Upper lobe of right lung (tissue), 1 donor: ENCODE measurements around the gene DPY19L3. TPM values are rescaled to one million over a fixed set of nuclear protein-coding genes. Genes with fewer than 3 reads are reported as not detected.
"Not testable (repeated sequence)": the region's sequence is repeated elsewhere in the genome, so short reads cannot be mapped to it uniquely, and the experiment has no call there.

Experiments
- ATAC-seq: fragments of 200-7000 bp; cut with Tn5 transposase; one replicate; pipeline ENCODE4 v1.9.1; 2020; ENCODE audit warnings: mild to moderate bottlenecking, moderate library complexity
- DNase-seq: peaks from one replicate; pipeline ENCODE4 v3.0.0-alpha.2; 2020
- H3K27ac ChIP-seq: fragments of 200-600 bp; one replicate; pipeline ENCODE4 v1.8.0; 2022
- H3K27me3 ChIP-seq: fragments of 200-600 bp; one replicate; pipeline ENCODE4 v1.8.0; 2022; ENCODE audit warnings: mild to moderate bottlenecking
- H3K36me3 ChIP-seq: fragments of 200-600 bp; one replicate; pipeline ENCODE4 v1.8.0; 2022
- H3K4me1 ChIP-seq: fragments of 200-600 bp; one replicate; pipeline ENCODE4 v1.8.0; 2022
- H3K4me3 ChIP-seq: fragments of 200-600 bp; one replicate; pipeline ENCODE4 v1.8.0; 2022; ENCODE audit warnings: mild to moderate bottlenecking
- H3K9me3 ChIP-seq: fragments of 200-600 bp; one replicate; pipeline ENCODE4 v1.8.0; 2022
- intact Hi-C: fragments of 100-400 bp; cut with DNase I; formaldehyde crosslinking; loops from one replicate; pipeline ENCODE4 v1.11.0; 2022
- total RNA-seq: library from RNA; stranded (reverse); fragmentation: NEBNext Ultra II Directional; extraction: Animal tissue kit (Norgen Biotek cat#: 25700); gene quantifications from one replicate; pipeline ENCODE4 v1.2.1, GENCODE V29; 2021
- TF ChIP-seq, protein P1 (sequence below): fragments of 200-600 bp; IDR thresholded peaks from one replicate; pipeline ENCODE4 v1.8.0; 2022; ENCODE audit warnings: antibody characterized with exemption
- donor health status: DM: no; HTN: yes; CAD: no; lungs with severe emphysema.

The DPY19L3 gene
- total RNA-seq, 1 donor from 2014 or later: 36.1 TPM

DNA sequence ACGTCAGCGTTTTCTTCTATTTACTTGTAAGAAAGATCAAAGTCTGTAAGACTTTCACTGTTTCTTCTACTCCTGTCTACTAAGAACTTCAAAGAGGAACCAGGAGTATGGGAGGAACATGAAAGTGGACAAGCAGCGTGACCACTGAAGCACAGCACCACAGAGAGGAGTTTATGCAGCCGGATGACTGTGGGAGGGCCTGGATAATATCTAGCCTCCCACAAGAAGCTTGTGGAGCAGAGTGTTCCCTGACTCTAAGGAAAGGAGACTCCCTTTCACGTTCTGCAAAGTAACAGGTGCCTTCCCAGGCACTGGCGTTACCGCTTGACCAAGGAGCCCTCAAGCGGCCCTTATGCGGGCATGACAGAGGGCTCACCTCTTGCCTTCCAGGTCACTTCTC, 91.8 kb downstream of the DPY19L3 start:
- DNase-seq (no peak), ATAC-seq (no peak)
- H3K27me3 ChIP-seq: no peaks in the 10 kb centered on the region
- TF ChIP-seq, protein P1, sequence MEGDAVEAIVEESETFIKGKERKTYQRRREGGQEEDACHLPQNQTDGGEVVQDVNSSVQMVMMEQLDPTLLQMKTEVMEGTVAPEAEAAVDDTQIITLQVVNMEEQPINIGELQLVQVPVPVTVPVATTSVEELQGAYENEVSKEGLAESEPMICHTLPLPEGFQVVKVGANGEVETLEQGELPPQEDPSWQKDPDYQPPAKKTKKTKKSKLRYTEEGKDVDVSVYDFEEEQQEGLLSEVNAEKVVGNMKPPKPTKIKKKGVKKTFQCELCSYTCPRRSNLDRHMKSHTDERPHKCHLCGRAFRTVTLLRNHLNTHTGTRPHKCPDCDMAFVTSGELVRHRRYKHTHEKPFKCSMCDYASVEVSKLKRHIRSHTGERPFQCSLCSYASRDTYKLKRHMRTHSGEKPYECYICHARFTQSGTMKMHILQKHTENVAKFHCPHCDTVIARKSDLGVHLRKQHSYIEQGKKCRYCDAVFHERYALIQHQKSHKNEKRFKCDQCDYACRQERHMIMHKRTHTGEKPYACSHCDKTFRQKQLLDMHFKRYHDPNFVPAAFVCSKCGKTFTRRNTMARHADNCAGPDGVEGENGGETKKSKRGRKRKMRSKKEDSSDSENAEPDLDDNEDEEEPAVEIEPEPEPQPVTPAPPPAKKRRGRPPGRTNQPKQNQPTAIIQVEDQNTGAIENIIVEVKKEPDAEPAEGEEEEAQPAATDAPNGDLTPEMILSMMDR: no peak
- H3K9me3 ChIP-seq: no peaks in the 10 kb centered on the region
- H3K27ac ChIP-seq: no peak overlapping the region
- intact Hi-C loops: no loop called here
- H3K36me3 ChIP-seq: no peaks in the 10 kb centered on the region
- H3K4me1 ChIP-seq: no peaks in the 10 kb centered on the region
- H3K4me3 ChIP-seq: no peak overlapping the region

- Histone ChIP-seq H3K27ac (no peak overlapping the region), H3K4me1 (no peaks in the 10 kb centered on the region), H3K9me3 (no peaks in the 10 kb centered on the region), H3K27me3 (no peaks in the 10 kb centered on the region), H3K36me3 (no peaks in the 10 kb centered on the region), H3K4me3 (no peak overlapping the region)
- DNase-seq (no peak), ATAC-seq (peak; percentile 57)
- intact Hi-C loops: no loop called here
- TF ChIP-seq, protein P1: no peak
Measured at GRCh38 chr19:32498648-32499200, 93.2 kb downstream of the DPY19L3 start.

DNA sequence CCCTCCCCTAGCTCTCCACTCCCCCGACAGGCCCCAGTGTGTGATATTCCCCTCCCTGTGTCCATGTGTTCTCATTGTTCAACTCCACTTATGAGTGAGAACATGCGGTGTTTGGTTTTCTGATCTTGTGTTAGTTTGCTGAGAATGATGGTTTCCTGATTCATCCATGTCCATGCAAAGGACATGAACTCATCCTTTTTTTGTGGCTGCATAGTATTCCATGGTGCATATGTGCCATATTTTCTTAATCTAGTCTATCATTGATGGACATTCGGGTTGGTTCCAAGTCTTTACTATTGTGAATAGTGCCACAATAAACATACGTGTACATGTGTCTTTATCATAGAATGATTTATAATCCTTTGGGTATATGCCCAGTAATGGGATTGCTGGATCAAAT, 106.9 kb downstream of the DPY19L3 start:
- ATAC-seq, intact Hi-C loops, DNase-seq, H3K9me3 ChIP-seq, H3K4me1 ChIP-seq, H3K27ac ChIP-seq, H3K4me3 ChIP-seq, H3K27me3 ChIP-seq, H3K36me3 ChIP-seq: not testable (repeated sequence)

GRCh38 chr19:32519023-32519422, 113.5 kb downstream of the DPY19L3 start:
- TF ChIP-seq, protein P1: no peak
- ATAC-seq: no peak
- Histone ChIP-seq H3K27ac (no peak overlapping the region), H3K4me3 (no peak overlapping the region), H3K36me3 (no peaks in the 10 kb centered on the region), H3K9me3 (no peaks in the 10 kb centered on the region), H3K4me1 (no peaks in the 10 kb centered on the region), H3K27me3 (peaks cover 5% of the 10 kb centered on the region)
- DNase-seq: no peak
- intact Hi-C loops: no loop called here

GRCh38 chr19:32522967-32523366, 117.4 kb downstream of the DPY19L3 start:
- TF ChIP-seq, protein P1: no peak
- no peak for DNase-seq
- Histone ChIP-seq H3K36me3 (no peaks in the 10 kb centered on the region), H3K4me3 (no peak overlapping the region), H3K27ac (no peak overlapping the region), H3K4me1 (no peaks in the 10 kb centered on the region), H3K27me3 (peaks cover 5% of the 10 kb centered on the region), H3K9me3 (no peaks in the 10 kb centered on the region)
- ATAC-seq: no peak
- intact Hi-C loops: no loop called here

DNA sequence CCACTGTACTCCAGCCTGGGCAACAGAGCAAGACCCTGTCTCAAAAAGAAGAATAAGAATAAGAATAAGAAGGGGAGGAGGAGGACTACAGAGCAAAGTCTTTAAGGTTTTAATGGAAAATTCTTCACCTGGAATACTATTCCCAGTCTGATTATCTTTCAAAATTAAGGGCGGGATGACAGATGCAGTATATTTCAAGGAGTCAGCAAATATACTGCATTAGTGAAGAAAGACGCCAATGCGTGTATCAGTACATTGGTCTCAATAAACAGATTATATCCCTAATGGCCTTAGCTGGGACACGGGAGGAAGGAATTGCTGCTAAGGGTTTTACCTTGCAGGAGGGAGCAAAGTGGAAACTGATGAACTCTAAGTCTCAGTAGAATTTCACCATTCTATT, 121.3 kb downstream of the DPY19L3 start:
- TF ChIP-seq, protein P1: no peak
- DNase-seq (no peak), ATAC-seq (no peak)
- Histone ChIP-seq H3K9me3 (no peaks in the 10 kb centered on the region), H3K4me3 (no peak overlapping the region), H3K27me3 (peaks cover 5% of the 10 kb centered on the region), H3K36me3 (no peaks in the 10 kb centered on the region), H3K4me1 (no peaks in the 10 kb centered on the region), H3K27ac (no peak overlapping the region)
- intact Hi-C loops: no loop called here
